Measurements from ENCODE around the gene GALNTL6.
"Not testable (repeated sequence)": the region's sequence is repeated elsewhere in the genome, so short reads cannot be mapped to it uniquely, and the experiment has no call there.

- TF ChIP-seq, protein P1, sequence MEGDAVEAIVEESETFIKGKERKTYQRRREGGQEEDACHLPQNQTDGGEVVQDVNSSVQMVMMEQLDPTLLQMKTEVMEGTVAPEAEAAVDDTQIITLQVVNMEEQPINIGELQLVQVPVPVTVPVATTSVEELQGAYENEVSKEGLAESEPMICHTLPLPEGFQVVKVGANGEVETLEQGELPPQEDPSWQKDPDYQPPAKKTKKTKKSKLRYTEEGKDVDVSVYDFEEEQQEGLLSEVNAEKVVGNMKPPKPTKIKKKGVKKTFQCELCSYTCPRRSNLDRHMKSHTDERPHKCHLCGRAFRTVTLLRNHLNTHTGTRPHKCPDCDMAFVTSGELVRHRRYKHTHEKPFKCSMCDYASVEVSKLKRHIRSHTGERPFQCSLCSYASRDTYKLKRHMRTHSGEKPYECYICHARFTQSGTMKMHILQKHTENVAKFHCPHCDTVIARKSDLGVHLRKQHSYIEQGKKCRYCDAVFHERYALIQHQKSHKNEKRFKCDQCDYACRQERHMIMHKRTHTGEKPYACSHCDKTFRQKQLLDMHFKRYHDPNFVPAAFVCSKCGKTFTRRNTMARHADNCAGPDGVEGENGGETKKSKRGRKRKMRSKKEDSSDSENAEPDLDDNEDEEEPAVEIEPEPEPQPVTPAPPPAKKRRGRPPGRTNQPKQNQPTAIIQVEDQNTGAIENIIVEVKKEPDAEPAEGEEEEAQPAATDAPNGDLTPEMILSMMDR (optimal IDR thresholded peaks at IDR 0.05 in 1 of 3, IDR thresholded peaks at IDR 0.05 in 1 of 3, conservative IDR thresholded peaks at IDR 0.05 in 1 of 3; ENCODE audit: extremely low read depth in 1 of 3, insufficient read depth in 2 of 3, low read length in 3 of 3) = not testable (repeated sequence)
- TF ChIP-seq EZH2 (IDR thresholded peaks at IDR 0.05; ENCODE audit: low read length) = not testable (repeated sequence)
These were observed 920.4 kb downstream of the GALNTL6 start for GRCh38 chr4:172733645-172734044.

All from keratinocyte (primary cell).